HG02840 (cell line): ENCODE data around the gene SPRED2.
"Not testable (repeated sequence)": the region's sequence is repeated elsewhere in the genome, so short reads cannot be mapped to it uniquely, and the experiment has no call there.

Experiments used
- ATAC-seq: cut with Tn5 transposase; IDR thresholded peaks from one replicate; pipeline ENCODE4 v1.9.1; 2021; ENCODE audit warnings: mild to moderate bottlenecking, moderate library complexity, moderate number of reproducible peaks; ENCODE audit not compliant: unreplicated experiment, low FRiP score

SPRED2 gene

GRCh38 chr2:65351234-65351947 is 81.0 kb downstream of the SPRED2 start:
- no peak for ATAC-seq

GRCh38 chr2:65350651-65351056 is 81.7 kb downstream of the SPRED2 start:
- ATAC-seq = no peak

- ATAC-seq = no peak
Observed at GRCh38 chr2:65349863-65350262, 82.5 kb downstream of the SPRED2 start.

- no peak for ATAC-seq
Observed at GRCh38 chr2:65347913-65348312, 84.5 kb downstream of the SPRED2 start.

GRCh38 chr2:65345631-65346030 is 86.8 kb downstream of the SPRED2 start:
- no peak for ATAC-seq

- ATAC-seq = no peak
Observed at GRCh38 chr2:65344689-65345088, 87.7 kb downstream of the SPRED2 start.

- ATAC-seq = no peak
Observed at GRCh38 chr2:65344182-65344581, 88.2 kb downstream of the SPRED2 start.

GRCh38 chr2:65343386-65343785 is 89.0 kb downstream of the SPRED2 start:
- no peak for ATAC-seq

- no peak for ATAC-seq
Observed at GRCh38 chr2:65340898-65341681, 91.3 kb downstream of the SPRED2 start.

GRCh38 chr2:65339648-65340047 is 92.8 kb downstream of the SPRED2 start:
- ATAC-seq = no peak

GRCh38 chr2:65338830-65339495 is 93.4 kb downstream of the SPRED2 start:
- ATAC-seq = not testable (repeated sequence)

- ATAC-seq = not testable (repeated sequence)
Observed at GRCh38 chr2:65337915-65338314, 94.5 kb downstream of the SPRED2 start.

- ATAC-seq = no peak
Observed at GRCh38 chr2:65334714-65335113, 97.7 kb downstream of the SPRED2 start.

GRCh38 chr2:65331336-65332025 is 100.9 kb downstream of the SPRED2 start:
- no peak for ATAC-seq

- ATAC-seq = no peak
Observed at GRCh38 chr2:65329525-65329924, 102.9 kb downstream of the SPRED2 start.

GRCh38 chr2:65326276-65326675 is 106.1 kb downstream of the SPRED2 start:
- no peak for ATAC-seq

- ATAC-seq = no peak
Observed at GRCh38 chr2:65325066-65325465, 107.3 kb downstream of the SPRED2 start.

GRCh38 chr2:65320946-65321345 is 111.5 kb downstream of the SPRED2 start:
- ATAC-seq = no peak

GRCh38 chr2:65320042-65320725 is 112.2 kb downstream of the SPRED2 start:
- ATAC-seq = peak; percentile 73

- no peak for ATAC-seq
Observed at GRCh38 chr2:65319674-65320041, 112.7 kb downstream of the SPRED2 start.
